GM12892 (cell line): ENCODE results near the gene MAB21L1.

Experiments
- DNase-seq: peaks from one replicate; pipeline ENCODE4 v3.0.0; 2011; ENCODE audit not compliant: insufficient read length
- FAIRE-seq: peaks from 2 replicates; lab custom pipeline; 2011; peaks lifted over from hg19 to GRCh38; lab: Jason Lieb, UNC
- POLR2A ChIP-seq: IDR thresholded peaks from 2 replicates; pipeline ENCODE4 v1.6.1; 2011; ENCODE audit warnings: low read depth, low read length, control low read depth
- POLR2AphosphoS5 ChIP-seq: IDR thresholded peaks from 2 replicates; pipeline ENCODE4 v1.6.1; 2011; ENCODE audit warnings: low read depth, low read length, control low read depth
- TAF1 ChIP-seq: IDR thresholded peaks from 2 replicates; pipeline ENCODE4 v1.6.1; 2011; ENCODE audit warnings: low read depth, mild to moderate bottlenecking, control low read depth, low read length, borderline replicate concordance

Gene MAB21L1

GRCh38 chr13:35469806-35470525 is 6.5 kb downstream of the MAB21L1 start:
- FAIRE-seq (no peak), DNase-seq (no peak)
- no peak for TF ChIP-seq TAF1
- TF ChIP-seq POLR2AphosphoS5 = no peak
- TF ChIP-seq POLR2A = no peak

GRCh38 chr13:35468195-35468594 is 8.3 kb downstream of the MAB21L1 start:
- DNase-seq (no peak), FAIRE-seq (no peak)
- no peak for TF ChIP-seq POLR2AphosphoS5
- no peak for TF ChIP-seq TAF1
- TF ChIP-seq POLR2A = no peak

GRCh38 chr13:35465371-35465770 is 11.1 kb downstream of the MAB21L1 start:
- TF ChIP-seq POLR2A = no peak
- TF ChIP-seq POLR2AphosphoS5 = no peak
- no peak for TF ChIP-seq TAF1
- FAIRE-seq (no peak), DNase-seq (no peak)

GRCh38 chr13:35460061-35460460 is 16.4 kb downstream of the MAB21L1 start:
- no peak for FAIRE-seq
- TF ChIP-seq POLR2A = no peak
- no peak for TF ChIP-seq POLR2AphosphoS5
- no peak for TF ChIP-seq TAF1
- no peak for DNase-seq

- no peak for TF ChIP-seq POLR2A
- DNase-seq = no peak
- FAIRE-seq = no peak
Observed at GRCh38 chr13:35457258-35457657, 19.2 kb downstream of the MAB21L1 start.

- FAIRE-seq (no peak), DNase-seq (no peak)
- TF ChIP-seq POLR2AphosphoS5 = no peak
- TF ChIP-seq TAF1 = no peak
- TF ChIP-seq POLR2A = no peak
Observed at GRCh38 chr13:35455022-35455421, 21.5 kb downstream of the MAB21L1 start.

GRCh38 chr13:35449821-35450220 is 26.7 kb downstream of the MAB21L1 start:
- FAIRE-seq (no peak), DNase-seq (no peak)
- TF ChIP-seq TAF1 (no peak), POLR2AphosphoS5 (no peak), POLR2A (no peak)

GRCh38 chr13:35448465-35448864 is 28.0 kb downstream of the MAB21L1 start:
- FAIRE-seq = no peak
- DNase-seq = no peak
- TF ChIP-seq POLR2A = no peak
- TF ChIP-seq TAF1 = no peak
- TF ChIP-seq POLR2AphosphoS5 = no peak
